Stimulated activated CD4-positive, alpha-beta T cell treated with anti-CD3 and anti-CD28 coated beads, Interleukin-15, amount 100 ng/mL, for 24 hours (primary cell): ENCODE data around the gene CFAP157.

ENCODE experiments used
- DNase-seq: peaks from one replicate; pipeline ENCODE4 v3.0.0-alpha.2; 2020

The CFAP157 gene

DNA sequence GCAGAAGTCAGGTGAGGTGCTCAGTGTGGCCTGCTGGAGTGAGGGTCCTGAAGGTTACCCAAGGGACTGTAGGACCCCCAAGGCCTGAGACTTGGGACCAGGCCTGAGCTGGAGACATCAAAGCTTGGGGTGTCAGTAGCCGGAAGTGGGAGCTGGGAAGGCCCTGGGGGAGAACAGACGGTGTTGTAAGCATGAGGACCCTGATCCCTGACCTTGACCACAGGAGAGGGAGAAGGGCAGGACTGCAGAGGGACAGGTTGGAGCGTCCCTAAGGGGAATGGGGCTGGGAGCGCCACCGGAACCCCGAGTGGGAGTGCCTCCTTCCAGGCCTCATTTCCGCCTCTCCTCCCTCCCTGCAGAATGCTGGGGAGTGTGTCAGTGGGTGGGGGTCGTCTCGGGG, 9.6 kb downstream of the CFAP157 start:
- no peak for DNase-seq

DNA sequence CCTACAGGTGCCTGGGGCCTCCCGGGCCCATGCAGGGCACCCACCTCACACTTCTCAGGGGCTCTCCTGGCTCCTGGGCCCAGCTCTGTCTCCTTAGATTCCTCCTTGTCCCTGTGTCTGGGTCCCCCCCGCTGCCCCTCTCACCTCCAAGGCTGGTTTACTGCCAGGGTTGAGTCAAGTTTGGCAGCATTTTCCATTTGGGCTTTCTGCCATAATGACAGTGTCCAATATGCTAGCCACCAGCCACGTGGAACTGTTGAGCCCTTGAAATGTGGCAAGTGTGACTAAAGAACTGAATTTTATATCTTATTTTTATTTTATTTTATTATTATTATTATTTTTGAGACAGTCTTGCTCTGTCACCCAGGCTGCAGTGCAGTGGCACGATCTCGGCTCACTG, 11.0 kb downstream of the CFAP157 start:
- no peak for DNase-seq

DNA sequence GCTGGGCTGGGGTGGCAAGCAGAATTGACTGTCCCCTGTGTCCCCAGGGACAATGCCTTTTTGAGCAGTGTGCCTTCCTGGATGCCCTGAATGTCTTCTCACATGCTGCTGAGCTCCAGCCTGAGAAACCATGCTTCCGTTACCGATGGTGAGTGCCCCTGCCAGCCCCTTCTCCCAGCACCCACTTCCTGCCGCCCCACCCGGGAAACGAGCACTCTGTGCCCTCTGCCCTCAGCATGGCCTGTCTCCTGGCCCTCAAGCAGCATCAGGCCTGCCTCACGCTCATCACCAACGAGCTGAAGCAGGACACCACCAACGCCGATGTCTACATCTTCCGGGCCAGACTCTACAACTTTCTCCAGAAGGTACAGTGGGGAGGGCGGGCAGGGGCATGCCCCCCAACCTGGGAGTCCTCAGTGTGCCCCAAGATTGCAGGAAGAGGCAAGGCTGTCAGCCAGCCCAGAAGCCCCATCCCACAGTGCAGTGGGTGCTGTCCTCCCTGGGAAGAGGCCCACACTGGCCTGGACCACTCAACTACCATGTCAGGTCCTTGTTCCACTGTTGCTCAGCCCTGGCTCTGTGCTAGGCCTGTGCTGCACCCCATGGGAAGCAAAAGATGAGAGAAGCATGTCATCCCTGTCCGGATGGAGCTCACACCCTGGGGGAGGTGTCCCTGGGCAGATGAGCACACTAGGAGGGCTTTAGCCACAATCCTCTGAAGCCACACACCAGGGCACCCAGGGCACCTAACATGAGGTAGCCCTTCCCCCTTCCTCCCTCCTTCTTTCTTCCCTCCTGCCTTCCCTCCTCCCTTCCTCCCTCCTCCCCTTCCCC, 13.5 kb downstream of the CFAP157 start:
- DNase-seq: no peak

DNA sequence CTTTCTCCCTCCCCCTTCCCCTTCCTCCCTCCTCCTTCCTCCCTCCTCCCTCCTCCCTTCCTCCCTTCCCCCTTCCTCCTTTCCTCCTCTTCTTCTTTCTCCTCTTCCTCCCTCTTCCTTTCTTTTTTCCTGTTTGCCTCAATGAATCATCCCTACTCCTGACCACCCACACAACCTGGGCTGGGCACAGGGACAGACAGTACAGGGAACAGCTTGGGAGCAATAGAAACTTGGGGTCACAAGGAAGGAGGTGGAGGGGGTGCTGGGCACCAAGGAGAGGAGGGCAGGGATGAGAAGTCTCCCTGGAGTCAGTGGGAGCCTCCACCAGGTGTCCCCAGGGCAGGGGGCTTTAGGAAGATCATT, 14.1 kb downstream of the CFAP157 start:
- no peak for DNase-seq

DNA sequence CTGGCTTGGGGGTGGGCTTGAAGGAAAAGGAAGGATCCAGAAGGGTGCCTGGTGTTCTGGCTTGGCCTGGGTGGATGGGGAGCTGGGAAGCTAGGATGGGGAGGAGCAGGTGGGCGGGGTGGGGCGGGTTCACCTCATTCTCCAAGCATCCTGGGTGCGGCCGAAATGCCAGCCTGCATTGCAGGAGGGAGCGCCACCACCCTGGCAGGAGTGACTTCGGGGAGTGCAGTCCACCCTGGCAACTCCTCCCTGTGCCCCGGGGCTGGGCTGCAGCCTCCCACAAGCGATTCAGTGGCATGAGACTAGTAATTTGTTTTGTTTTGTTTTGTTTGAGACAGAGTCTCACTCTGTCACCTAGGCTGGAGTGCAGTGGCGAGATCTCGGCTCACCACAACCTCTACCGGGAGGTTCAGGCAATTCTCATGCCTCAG, 14.6 kb downstream of the CFAP157 start:
- no peak for DNase-seq

DNA sequence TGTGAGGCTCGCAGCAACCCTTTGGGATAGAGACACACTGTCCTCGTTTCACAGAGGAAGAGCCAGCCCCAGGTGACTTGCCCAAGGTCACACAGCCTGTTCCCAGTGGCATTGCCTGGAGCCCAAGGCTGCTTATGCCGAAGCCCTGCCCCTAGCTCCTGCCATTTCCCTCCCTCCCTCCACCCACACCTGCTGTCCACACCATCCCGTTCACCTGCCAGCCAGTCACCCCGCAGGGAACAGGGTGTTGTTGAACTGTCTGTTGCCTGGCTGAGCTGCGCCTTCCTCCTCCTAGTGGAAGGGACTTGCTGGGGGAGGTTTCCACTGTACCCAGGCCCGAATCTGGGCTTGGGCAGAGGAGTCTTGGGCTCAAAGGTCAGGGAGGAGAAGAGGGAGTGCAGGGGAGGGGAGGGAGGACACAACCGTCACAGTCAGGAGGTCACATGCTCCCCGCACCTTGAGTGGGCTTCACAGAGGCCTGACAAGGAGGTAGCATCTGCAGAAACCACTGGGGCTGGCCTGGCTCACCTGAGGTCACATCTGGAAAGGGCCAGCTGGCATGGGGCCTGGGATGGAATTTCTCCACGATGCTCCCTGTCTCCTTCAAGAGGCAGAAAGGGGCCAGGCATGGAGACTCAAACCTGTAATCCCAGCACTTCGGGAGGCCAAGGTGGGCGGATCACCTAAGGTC, 15.4 kb downstream of the CFAP157 start:
- no peak for DNase-seq

DNA sequence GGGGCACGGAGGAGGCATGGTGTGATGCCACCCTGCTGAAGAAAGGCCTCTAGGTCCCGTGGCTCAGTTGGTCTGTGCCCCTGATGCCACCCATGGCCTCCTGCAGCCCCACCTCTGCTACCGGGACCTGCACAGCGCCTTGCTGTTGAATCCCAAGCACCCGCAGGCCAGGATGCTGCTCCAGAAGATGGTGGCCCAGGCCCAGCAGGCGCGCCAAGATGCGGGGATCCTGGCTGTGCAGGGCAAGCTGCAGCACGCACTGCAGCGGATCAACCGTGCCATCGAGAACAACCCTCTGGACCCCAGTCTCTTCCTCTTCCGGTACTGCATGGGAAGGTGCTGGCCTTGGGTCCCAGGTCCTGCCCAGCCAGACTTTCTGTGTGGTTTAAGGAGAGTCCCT, 16.2 kb downstream of the CFAP157 start:
- no peak for DNase-seq

DNA sequence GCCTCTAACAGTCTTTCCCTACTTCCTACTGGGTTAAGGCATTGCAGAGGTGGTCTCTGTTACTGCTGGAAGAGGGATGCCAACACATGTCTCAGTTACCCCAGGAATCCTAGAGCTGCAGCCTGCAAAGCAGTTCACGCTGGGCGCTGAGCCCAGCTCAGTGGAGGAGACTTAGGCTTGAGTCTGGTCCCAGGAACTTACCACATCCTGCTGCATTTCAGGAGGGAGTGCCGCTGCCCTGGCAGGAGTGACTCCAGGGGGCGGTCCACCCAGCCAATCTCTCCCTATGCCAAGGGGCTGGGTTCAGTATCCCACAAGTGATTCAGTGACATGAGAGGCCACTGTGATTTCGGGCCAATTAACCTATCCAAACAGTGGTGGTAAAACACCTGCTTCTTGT, 16.7 kb downstream of the CFAP157 start:
- DNase-seq: no peak

DNA sequence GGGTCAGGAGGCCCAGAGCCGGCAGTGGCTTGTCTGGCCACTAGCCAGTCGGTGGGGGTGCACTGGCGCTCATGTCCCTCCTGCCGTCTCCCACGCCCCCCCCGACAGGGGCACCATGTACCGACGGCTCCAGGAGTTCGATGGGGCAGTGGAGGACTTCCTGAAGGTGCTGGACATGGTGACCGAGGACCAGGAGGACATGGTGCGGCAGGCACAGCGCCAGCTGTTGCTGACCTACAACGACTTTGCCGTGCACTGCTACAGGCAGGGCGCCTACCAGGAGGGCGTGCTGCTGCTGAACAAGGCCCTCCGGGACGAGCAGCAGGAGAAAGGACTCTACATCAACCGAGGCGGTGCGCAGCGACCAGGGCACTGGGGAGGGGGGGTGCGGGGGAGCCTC, 17.2 kb downstream of the CFAP157 start:
- no peak for DNase-seq

DNA sequence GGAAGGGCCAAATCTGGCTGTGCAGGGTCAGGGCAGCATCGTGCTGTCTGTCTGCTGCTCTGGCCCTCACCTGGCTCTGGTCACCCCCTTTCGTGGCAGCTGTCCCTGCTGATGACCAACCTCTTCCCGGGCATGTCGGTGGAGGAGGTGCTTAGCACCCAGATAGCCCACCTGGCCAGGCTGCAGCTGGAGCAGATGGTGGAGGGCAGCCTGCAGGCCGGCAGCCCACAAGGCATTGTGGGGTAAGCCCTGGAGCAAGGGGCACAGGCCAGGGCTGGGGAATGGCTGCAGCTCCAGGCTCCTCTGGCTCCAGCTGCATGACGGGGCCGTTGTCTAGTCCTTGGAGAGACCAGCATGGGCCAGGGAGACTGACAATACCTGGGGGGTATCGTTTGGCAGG, 20.1 kb downstream of the CFAP157 start:
- no peak for DNase-seq

DNA sequence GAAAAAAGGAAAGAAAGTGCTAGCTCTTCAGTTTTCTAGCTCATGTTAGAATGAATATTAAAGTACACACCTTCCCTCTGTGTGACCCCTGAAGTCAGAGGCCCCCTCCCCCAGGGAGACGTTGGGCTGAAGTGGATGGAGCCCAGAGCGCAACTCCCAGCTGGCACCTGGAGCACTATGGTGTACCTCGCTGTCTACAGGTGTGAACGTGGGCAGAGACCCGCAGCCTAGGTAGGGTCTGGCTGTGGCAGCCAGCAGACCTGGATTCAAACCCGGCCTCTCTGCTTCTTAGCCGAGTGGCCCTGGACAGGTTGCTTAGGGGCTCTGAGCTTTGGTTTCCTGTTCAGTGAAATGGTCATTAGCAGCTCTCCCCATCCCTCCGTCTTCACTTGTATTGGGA, 22.0 kb downstream of the CFAP157 start:
- no peak for DNase-seq

DNA sequence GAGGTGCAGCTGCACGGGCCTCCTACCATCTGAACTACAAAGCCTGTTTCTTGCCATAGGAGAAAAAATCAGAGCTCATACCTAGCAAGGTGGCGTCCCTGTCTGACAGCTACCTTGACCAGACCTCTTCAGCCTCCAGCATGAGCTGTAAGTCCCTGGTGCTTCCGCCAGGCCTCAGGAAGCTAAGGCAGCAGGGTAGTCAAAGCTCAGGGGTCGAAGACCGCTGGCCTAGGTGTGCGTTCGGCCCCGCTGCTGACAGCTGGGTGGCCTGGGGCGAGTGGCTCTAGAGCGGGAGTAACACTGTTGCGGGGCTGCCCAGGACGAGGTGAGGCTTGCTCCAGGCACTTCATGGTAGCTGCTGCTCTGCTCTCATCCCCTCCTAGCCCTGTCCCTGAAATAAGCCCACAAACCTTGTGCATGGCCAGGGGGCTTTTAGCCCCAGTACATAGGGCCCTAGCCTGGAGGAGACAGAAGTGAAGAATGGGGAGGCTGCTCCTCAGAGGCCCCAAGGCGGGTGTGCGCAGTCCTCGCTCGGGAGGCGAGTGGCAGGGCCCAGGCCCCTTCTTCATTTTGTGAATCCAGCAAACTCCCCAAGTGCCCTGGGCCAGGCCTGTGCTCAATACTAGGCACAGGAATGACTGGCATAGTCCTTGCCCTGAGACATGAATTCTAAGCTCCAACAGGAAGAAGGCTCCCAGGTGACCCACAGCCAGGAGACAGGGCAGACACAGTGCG, 22.9 kb downstream of the CFAP157 start:
- DNase-seq: no peak

DNA sequence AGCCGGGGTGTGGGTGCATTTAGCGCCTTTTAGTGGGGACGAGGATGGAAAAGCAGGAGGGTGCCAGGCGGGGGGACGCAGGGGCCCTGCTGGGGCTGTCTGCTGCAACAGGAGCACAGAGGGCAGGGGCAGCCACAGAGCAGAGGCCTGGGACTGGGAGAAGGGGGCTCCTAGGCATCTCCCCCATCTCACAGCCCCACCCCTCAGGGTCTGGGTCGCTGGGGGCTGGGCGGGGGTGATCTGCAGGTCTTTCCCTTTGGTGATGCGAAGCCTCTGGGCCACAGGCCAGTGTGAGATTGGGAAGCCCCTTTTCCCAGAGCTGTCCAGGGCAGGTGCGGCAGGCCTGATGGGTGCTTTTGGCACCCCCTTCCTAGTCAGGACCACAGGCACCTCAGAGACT, 23.5 kb downstream of the CFAP157 start:
- DNase-seq: no peak

DNA sequence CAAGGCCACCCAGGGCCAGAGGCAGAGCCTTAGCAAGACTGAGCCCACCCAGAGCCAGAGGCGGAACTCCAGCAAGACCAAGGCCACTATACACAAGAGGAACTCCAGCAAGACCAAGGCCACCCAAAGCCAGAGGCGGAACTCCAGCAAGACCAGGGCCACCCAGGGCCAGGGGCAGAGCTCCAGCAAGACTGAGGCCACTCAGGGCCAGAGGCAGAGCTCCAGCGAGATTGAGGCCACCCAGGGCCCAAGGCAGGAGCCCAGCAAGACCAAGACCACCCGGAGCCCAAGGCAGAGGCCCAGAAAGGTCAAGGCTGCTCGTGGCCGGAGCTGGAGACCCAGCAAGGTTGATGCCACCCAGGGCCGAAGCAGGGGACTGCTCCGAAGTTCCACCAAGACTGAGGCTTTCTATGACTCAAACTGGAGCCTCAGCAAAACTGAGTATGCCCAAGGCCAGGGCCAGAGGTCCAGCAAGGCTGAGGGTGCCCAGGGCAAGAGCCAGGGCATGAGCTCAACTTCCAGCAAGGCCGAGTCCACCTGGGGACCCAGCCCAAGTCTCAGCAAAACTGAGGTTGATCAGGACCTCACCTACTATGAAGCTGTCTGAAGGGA, 24.1 kb downstream of the CFAP157 start:
- no peak for DNase-seq

DNA sequence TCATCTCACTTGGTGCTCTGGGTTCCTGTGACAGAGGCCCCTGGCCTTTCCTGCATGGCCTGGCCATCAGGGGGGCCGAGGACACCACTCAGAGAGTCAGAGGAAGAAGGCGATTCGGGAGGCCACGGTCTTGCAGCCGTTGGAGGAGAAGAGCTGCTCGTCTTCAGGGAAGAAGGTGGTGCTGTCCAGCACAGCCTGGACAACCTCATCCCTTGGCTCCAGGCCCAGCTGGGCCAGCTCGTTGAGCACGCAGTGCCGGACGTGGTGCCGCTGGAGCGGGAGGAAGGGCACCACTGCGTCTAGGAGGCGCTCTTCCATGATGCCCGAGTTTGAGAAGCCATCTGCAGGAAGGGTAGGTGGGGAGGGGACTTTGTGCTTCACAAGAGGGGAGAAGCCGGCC, 25.1 kb downstream of the CFAP157 start:
- DNase-seq: no peak

DNA sequence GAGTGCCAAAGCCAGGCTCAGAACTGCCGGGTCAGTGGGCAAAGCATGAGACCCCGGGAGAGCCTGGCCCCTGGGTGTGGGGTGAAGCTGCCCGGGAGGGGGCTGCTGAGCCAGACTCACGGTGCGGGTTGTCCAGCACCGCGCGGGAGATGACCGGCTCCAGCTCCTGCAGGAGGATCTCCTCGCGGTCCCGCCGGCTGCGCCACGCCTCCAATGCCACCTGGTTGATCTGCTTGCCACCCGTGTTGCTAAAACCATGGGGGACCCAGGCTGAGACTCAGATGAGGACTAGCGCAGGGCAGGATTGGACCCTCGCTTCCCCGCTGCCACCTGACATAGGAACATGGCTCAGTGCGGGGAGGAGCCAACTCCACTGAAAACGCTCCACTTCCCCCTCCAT, 25.7 kb downstream of the CFAP157 start:
- DNase-seq: no peak

DNA sequence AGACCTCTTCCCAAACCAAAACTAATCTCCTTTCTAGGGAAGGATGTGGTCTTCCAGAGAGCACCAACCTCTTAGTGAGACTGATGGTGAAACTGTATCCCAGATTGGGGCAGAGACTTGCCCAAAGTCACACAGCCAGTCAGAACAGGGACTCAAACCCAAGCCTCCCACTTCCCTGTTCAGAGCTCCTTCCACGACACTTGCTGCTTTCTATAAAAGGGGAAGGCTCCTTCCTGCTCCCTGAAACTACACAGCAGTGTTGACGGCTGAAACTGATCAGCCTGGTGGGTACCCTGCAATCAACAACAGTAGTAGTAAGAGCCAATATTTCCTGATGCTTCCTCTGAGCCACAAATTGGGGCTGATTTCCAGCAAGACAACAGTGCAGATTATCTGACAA, 26.8 kb downstream of the CFAP157 start:
- DNase-seq: no peak

DNA sequence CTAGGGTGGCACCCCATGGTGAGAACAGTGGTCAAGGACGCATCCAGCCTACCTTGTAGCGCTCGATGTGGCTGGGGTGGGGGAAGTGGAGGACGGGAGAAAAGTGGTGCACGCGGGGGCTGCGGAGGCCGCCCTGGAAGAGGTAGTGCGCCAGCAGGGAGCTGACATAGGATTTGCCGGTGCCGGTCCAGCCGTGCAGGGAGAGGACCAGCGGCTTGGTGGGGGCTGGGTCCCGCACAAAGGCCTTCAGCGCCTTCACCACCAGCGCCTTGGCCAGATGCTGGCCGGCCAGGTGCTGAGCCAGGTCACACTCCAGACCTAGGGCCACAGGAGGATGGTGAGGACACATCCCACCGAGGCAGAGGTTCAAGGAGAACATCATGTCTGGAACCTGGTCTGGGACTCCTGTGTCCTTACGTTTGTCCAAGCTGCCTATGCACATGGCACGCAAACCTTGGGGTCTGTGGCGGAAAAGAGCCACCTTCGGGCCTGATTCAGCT, 27.5 kb downstream of the CFAP157 start:
- DNase-seq: no peak

DNA sequence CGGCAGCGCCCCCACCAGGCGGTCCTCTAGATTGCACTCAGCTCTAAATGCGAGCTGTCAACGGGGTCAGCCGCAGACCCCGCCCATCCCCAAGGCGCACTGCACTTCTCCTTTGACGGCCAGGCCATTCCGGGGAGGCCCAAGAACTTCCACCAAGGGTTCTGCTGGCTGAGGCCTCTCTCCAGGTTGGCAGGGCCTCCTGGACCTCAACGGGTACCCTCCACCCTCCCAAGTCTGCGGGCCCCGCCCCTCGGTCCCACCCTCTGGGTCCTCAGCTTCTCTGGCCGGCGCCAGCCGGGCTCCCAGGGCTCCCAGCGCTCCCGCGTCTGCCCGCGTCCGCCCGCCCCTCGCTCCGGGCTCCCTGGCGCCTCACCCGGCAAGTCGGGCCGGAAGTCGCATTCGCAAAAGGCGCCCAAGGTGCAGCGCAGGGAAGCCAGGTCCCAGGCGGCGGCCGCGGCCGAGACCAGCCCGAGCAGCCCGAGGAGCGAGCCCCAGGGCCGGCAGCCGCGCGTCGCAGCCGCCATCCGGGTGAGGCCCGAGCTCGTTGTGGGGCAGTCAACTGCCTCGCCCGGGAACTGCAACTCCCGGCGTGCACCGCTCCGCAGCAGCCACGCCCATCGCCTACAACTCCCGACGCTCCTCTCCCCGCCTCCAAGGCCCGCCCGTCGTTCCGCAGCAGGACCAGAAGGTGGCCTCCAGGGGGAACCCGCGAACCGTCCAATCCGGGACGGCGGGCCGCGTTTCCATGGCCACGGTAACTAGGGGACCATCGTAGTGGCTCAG, 28.1 kb downstream of the CFAP157 start, which contains the start of gene TOR2A:
Gene TOR2A (minus strand): TSS at position 548 of the 783 bp plus-strand sequence. CDS start 24 bp downstream, at position 524.
- peak; percentile 99 for DNase-seq

DNA sequence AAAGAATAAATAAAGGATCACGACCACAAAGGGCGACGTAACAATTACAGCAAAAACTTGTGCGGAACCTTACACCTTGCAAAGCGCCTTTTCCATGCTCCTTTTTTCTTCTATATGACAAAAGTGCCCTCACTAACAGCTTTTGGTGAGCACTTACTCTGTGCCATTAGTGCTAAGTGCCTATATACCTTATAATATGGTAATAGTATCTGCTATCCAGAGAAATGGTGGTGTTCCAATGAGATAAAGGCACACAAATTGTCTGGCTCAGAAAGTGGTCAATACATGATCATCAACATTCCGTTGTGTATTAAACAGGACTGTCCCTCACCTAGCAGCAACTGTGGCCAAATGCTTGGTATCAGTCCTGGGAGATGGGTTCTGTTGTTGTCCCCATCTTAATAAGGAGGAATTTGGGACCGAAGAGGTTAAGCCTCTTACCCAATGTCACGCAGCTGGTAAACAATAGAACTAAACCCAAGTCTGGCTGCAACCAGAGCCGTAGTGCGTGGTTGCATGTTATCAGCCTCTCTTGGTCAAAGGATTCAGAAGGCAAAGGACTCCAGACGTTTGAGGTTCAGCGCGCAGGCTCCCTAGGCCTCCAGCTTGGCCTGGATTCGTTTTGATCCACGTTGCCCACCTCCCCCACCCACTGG, 28.9 kb downstream of the CFAP157 start:
- no peak for DNase-seq

DNA sequence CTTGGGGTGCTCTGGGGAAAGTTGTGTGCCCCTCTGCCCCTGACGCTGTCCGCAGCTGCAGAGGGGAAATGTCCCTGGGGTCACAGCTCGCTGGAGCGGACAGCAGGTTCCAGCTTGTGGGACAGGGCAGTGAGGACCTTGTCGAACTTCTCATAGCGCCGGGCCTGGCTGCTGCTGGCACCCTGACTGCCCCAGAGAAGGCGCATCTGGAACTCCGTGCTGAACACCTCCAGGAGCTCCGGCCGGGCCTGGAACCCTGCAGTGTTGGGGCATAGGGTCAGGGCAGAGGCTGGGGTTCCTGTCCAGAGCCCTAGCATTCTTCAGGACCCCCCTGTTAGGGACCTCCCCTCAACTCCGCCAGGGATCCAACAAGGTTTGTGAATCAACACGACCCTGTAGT, 31.9 kb downstream of the CFAP157 start:
- no peak for DNase-seq
